Hepatocyte (in vitro differentiated cells): Measurements from ENCODE around the gene FLT1.

Experiments
- CTCF ChIP-seq: fragments of 200-600 bp; sonication (generic); IDR thresholded peaks from 2 replicates; pipeline ENCODE4 v1.5.1; 2016; ENCODE audit warnings: antibody characterized with exemption, mild to moderate bottlenecking; ENCODE audit not compliant: poor library complexity
- EZH2 ChIP-seq: fragments of 200-600 bp; sonication (generic); IDR thresholded peaks from 2 replicates; pipeline ENCODE4 v1.6.1; 2016; ENCODE audit warnings: antibody characterized with exemption, mild to moderate bottlenecking, borderline replicate concordance
- EZH2phosphoT487 ChIP-seq: fragments of 200-600 bp; sonication (generic); IDR thresholded peaks from one replicate; pipeline ENCODE4 v1.6.1; 2018; ENCODE audit warnings: antibody characterized with exemption, mild to moderate bottlenecking, low read depth, moderate library complexity; ENCODE audit not compliant: unreplicated experiment, severe bottlenecking

- TF ChIP-seq CTCF (no peak), EZH2 (no peak), EZH2phosphoT487 (no peak)
Observed at GRCh38 chr13:28322256-28322905, 172.5 kb downstream of the FLT1 start.
